GM12801 (cell line): ENCODE results near the gene TLE7.

Source experiments
- TF ChIP-seq, protein P1 (sequence below): IDR thresholded peaks from one replicate; pipeline ENCODE4 v1.5.1; 2011; ENCODE audit warnings: control low read depth; ENCODE audit not compliant: insufficient read length; ENCODE audit errors: extremely low read depth

The TLE7 gene

DNA sequence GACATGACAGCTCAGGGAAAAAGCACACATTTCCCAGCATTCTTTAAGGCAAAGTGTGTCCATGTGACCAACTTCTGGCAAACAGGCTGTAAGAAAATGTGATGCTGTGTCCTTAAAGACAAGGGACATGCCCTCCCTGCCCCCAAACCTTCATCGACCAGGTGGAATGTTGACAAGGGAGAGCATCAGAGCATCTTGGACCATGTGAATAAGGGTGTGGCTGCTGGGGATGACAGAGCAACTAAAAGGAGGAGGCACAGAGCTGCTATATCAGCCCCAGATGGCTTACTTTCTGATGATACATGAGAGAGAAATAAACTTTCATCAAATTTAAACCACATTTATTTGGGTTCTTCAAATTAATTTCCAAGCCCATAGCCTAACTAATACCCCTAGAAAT, 22.4 kb upstream of the TLE7 start:
- TF ChIP-seq, protein P1, sequence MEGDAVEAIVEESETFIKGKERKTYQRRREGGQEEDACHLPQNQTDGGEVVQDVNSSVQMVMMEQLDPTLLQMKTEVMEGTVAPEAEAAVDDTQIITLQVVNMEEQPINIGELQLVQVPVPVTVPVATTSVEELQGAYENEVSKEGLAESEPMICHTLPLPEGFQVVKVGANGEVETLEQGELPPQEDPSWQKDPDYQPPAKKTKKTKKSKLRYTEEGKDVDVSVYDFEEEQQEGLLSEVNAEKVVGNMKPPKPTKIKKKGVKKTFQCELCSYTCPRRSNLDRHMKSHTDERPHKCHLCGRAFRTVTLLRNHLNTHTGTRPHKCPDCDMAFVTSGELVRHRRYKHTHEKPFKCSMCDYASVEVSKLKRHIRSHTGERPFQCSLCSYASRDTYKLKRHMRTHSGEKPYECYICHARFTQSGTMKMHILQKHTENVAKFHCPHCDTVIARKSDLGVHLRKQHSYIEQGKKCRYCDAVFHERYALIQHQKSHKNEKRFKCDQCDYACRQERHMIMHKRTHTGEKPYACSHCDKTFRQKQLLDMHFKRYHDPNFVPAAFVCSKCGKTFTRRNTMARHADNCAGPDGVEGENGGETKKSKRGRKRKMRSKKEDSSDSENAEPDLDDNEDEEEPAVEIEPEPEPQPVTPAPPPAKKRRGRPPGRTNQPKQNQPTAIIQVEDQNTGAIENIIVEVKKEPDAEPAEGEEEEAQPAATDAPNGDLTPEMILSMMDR, result no peak

GRCh38 chr16:71461686-71462648, 20.1 kb upstream of the TLE7 start, which contains the start of gene ZNF23:
Gene ZNF23, minus strand, starts transcription at chr16:71462247. Its CDS starts 5,451 bp downstream, at chr16:71456796.
- TF ChIP-seq, protein P1, result no peak

DNA sequence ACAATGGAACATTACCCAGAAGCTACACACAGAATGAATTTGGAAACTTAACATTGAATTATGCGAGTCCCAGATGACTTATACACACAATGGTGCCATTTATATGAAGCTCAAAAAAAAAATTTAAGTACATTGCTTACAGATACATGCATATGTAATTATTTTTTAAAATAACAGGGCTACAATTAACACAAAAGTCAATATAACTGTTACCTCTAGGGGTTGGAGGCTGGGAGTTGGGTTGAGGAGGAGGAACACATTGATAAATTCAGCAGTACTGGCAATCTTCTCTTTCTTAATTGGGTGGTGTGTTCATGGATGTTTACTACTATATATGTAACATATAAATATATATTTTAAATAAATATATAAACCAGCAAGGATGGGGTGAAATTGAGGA, 19.1 kb upstream of the TLE7 start:
- TF ChIP-seq, protein P1, result no peak

GRCh38 chr16:71460236-71460635, 18.4 kb upstream of the TLE7 start:
- TF ChIP-seq, protein P1, result no peak

GRCh38 chr16:71459510-71459909, 17.7 kb upstream of the TLE7 start:
- TF ChIP-seq, protein P1, result no peak

GRCh38 chr16:71456801-71457200, 14.9 kb upstream of the TLE7 start:
- TF ChIP-seq, protein P1, result no peak

- TF ChIP-seq, protein P1, result no peak
Measured at GRCh38 chr16:71453036-71453435, 11.2 kb upstream of the TLE7 start.
